GM19035 (cell line): ENCODE data around the gene ZCRB1.

Experiments used
- ATAC-seq: cut with Tn5 transposase; IDR thresholded peaks from one replicate; pipeline ENCODE4 v1.9.1; 2021; ENCODE audit not compliant: unreplicated experiment

Gene ZCRB1

GRCh38 chr12:42281844-42282243, 44.0 kb downstream of the ZCRB1 start:
- no peak for ATAC-seq

- no peak for ATAC-seq
These were observed 44.6 kb downstream of the ZCRB1 start for GRCh38 chr12:42281278-42281677.

- no peak for ATAC-seq
These were observed 47.8 kb downstream of the ZCRB1 start for GRCh38 chr12:42278128-42278510.

- no peak for ATAC-seq
These were observed 48.3 kb downstream of the ZCRB1 start for GRCh38 chr12:42277396-42278127.

- ATAC-seq, result no peak
These were observed 50.4 kb downstream of the ZCRB1 start for GRCh38 chr12:42275499-42275898.

GRCh38 chr12:42273706-42274105, 52.2 kb downstream of the ZCRB1 start:
- no peak for ATAC-seq

- ATAC-seq, result no peak
These were observed 55.3 kb downstream of the ZCRB1 start for GRCh38 chr12:42270596-42270995.

GRCh38 chr12:42267413-42268190, 58.3 kb downstream of the ZCRB1 start:
- ATAC-seq, result no peak

- no peak for ATAC-seq
These were observed 59.2 kb downstream of the ZCRB1 start for GRCh38 chr12:42266579-42267230.

- ATAC-seq, result no peak
These were observed 63.6 kb downstream of the ZCRB1 start for GRCh38 chr12:42262271-42262670.
